H1 (cell line): ENCODE measurements around the gene SMAD7. TPM values are rescaled to one million over a fixed set of nuclear protein-coding genes. Genes with fewer than 3 reads are reported as not detected.

ENCODE experiments used
- CTCF ChIA-PET: fragments of 300-600 bp; sonication (Branson Sonifier 250); formaldehyde crosslinking; loops from one replicate; lab custom pipeline; 2021; ENCODE audit not compliant: partially characterized antibody; lab: Charles Lee
- POLR2A ChIA-PET: fragments of 300-600 bp; sonication (Branson Sonifier 250); formaldehyde crosslinking; loops from one replicate; lab custom pipeline; 2021; ENCODE audit warnings: inconsistent platforms; ENCODE audit not compliant: partially characterized antibody; lab: Charles Lee
- DNase-seq, 2 experiments: peaks; one replicate each; pipeline versions ENCODE4 v3.0.0 to v3.0.0-alpha.2; 2010 to 2022; ENCODE audit warnings: low spot score in 2 of 2, low read depth in 1 of 2, mixed read lengths in 1 of 2
- FAIRE-seq: peaks from 2 replicates; lab custom pipeline; 2011; peaks lifted over from hg19 to GRCh38; lab: Jason Lieb, UNC
- H2AFZ ChIP-seq: 2 replicates; pipeline ENCODE4 v1.8.1; 2012; ENCODE audit warnings: low read length, inconsistent platforms
- H2AK5ac ChIP-seq: 2 replicates; pipeline ENCODE4 v1.6.1; 2013; ENCODE audit warnings: low read depth, low read length
- H2BK120ac ChIP-seq: replicated peaks from 2 replicates; pipeline ENCODE3; 2013; ENCODE audit warnings: low read depth, low read length, inconsistent platforms
- H2BK12ac ChIP-seq: 2 replicates; pipeline ENCODE4 v1.6.1; 2013; ENCODE audit warnings: low read depth, low read length
- H2BK15ac ChIP-seq: 2 replicates; pipeline ENCODE4 v1.6.1; 2013; ENCODE audit warnings: low read length
- H2BK20ac ChIP-seq: 2 replicates; pipeline ENCODE4 v1.6.1; 2013; ENCODE audit warnings: low read length
- H2BK5ac ChIP-seq: 2 replicates; pipeline ENCODE4 v1.6.1; 2013; ENCODE audit warnings: low read depth, low read length
- H3K14ac ChIP-seq: 2 replicates; pipeline ENCODE4 v1.6.1; 2013; ENCODE audit warnings: inconsistent platforms; ENCODE audit not compliant: insufficient read length
- H3K18ac ChIP-seq: 2 replicates; pipeline ENCODE4 v1.6.1; 2013; ENCODE audit warnings: low read length; ENCODE audit errors: extremely low read depth
- H3K23ac ChIP-seq: 2 replicates; pipeline ENCODE4 v1.6.1; 2013; ENCODE audit warnings: inconsistent platforms; ENCODE audit not compliant: insufficient read length
- H3K23me2 ChIP-seq: 2 replicates; pipeline ENCODE4 v1.6.1; 2013; ENCODE audit warnings: low read depth, low read length
- H3K27ac ChIP-seq: 2 replicates; pipeline ENCODE4 v1.6.1; 2011; ENCODE audit warnings: low read depth, low read length, inconsistent platforms
- H3K27me3 ChIP-seq, 4 experiments: replicated peaks in 1 of 4; 1 replicate in 1 of 4; 2 replicates in 3 of 4; pipeline versions ENCODE4 v1.6.1 to v1.8.1; 2011 to 2013; ENCODE audit warnings: low read length in 3 of 4, mild to moderate bottlenecking in 3 of 4, inconsistent platforms in 2 of 4, mixed read lengths in 2 of 4, moderate library complexity in 1 of 4; ENCODE audit not compliant: control insufficient read depth in 3 of 4, insufficient read depth in 3 of 4; ENCODE audit errors: extremely low read depth in 1 of 4
- H3K36me3 ChIP-seq, 4 experiments: 2 replicates each; pipeline versions ENCODE4 v1.6.1 to v1.8.1; 2011 to 2013; ENCODE audit warnings: mild to moderate bottlenecking in 4 of 4, low read length in 3 of 4, moderate library complexity in 2 of 4, control low read depth in 1 of 4, inconsistent platforms in 1 of 4; ENCODE audit not compliant: insufficient read depth in 4 of 4, control insufficient read depth in 2 of 4
- H3K4ac ChIP-seq: replicated peaks from 2 replicates; pipeline ENCODE3; 2013; ENCODE audit warnings: low read length, low read depth, mixed read lengths, inconsistent platforms; ENCODE audit not compliant: insufficient read length
- H3K4me1 ChIP-seq, 4 experiments: replicated peaks in 1 of 4; 1 replicate in 1 of 4; 2 replicates in 3 of 4; pipeline versions ENCODE4 v1.6.1 to v1.8.1; 2011 to 2013; ENCODE audit warnings: low read length in 3 of 4, inconsistent platforms in 2 of 4, mixed read lengths in 1 of 4; ENCODE audit not compliant: insufficient read depth in 4 of 4, control insufficient read depth in 3 of 4
- H3K4me2 ChIP-seq, 2 experiments: 2 replicates each; pipeline versions ENCODE4 v1.6.1 to v1.8.1; 2011 to 2013; ENCODE audit warnings: low read depth in 2 of 2, low read length in 2 of 2, control low read depth in 1 of 2, inconsistent platforms in 1 of 2, mild to moderate bottlenecking in 1 of 2; ENCODE audit not compliant: insufficient read depth in 1 of 2
- H3K4me3 ChIP-seq, 4 experiments: fragments of 200-600, 300-600 bp in 1 of 4; sonication (generic), shearing (Covaris generic), sonication (Bioruptor Twin) in 1 of 4; 2 replicates each; pipeline versions ENCODE4 v1.5.1 to v1.8.1; 2011 to 2016; ENCODE audit warnings: low read length in 4 of 4, low read depth in 3 of 4, control low read depth in 2 of 4, inconsistent platforms in 2 of 4, mild to moderate bottlenecking in 2 of 4, mixed read lengths in 1 of 4, moderate library complexity in 1 of 4; ENCODE audit not compliant: insufficient read depth in 2 of 4; ENCODE audit errors: extremely low read depth in 1 of 4
- H3K56ac ChIP-seq: replicated peaks from 2 replicates; pipeline ENCODE3; 2013; ENCODE audit warnings: low read depth, mild to moderate bottlenecking, mixed read lengths, low read length, inconsistent platforms; ENCODE audit not compliant: insufficient read length
- H3K79me1 ChIP-seq: 2 replicates; pipeline ENCODE4 v1.6.1; 2013; ENCODE audit warnings: low read depth, low read length, control low read depth
- H3K79me2 ChIP-seq, 2 experiments: 2 replicates each; pipeline versions ENCODE4 v1.6.1 to v1.8.1; 2012 to 2013; ENCODE audit warnings: low read length in 2 of 2, mild to moderate bottlenecking in 2 of 2, inconsistent platforms in 1 of 2; ENCODE audit not compliant: insufficient read depth in 2 of 2, control insufficient read depth in 1 of 2
- H3K9ac ChIP-seq, 4 experiments: replicated peaks in 1 of 4; 1 replicate in 1 of 4; 2 replicates in 3 of 4; pipeline versions ENCODE4 v1.6.1 to v1.8.1; 2011 to 2013; ENCODE audit warnings: low read depth in 3 of 4, low read length in 3 of 4, control low read depth in 2 of 4, mild to moderate bottlenecking in 2 of 4, moderate library complexity in 2 of 4, inconsistent platforms in 1 of 4; ENCODE audit errors: extremely low read depth in 1 of 4
- H3K9me3 ChIP-seq, 2 experiments: 2 replicates each; pipeline versions ENCODE4 v1.6.1 to v1.8.1; 2012 to 2013; ENCODE audit warnings: mild to moderate bottlenecking in 2 of 2, moderate library complexity in 2 of 2, control low read depth in 1 of 2, inconsistent platforms in 1 of 2, low read depth in 1 of 2, low read length in 1 of 2, mixed read lengths in 1 of 2; ENCODE audit not compliant: insufficient read depth in 2 of 2
- H4K20me1 ChIP-seq, 2 experiments: replicated peaks in 1 of 2; 2 replicates each; pipeline versions ENCODE3 to v1.8.1; 2011 to 2013; ENCODE audit warnings: inconsistent platforms in 2 of 2, low read length in 2 of 2, mild to moderate bottlenecking in 1 of 2; ENCODE audit not compliant: insufficient read depth in 2 of 2, control insufficient read depth in 1 of 2
- H4K5ac ChIP-seq: 2 replicates; pipeline ENCODE4 v1.6.1; 2013; ENCODE audit warnings: low read length, low read depth, mixed read lengths, inconsistent platforms; ENCODE audit not compliant: insufficient read length
- H4K8ac ChIP-seq: 2 replicates; pipeline ENCODE4 v1.8.0; 2013; ENCODE audit warnings: mild to moderate bottlenecking, moderate library complexity, low read length, inconsistent platforms; ENCODE audit not compliant: insufficient read depth; ENCODE audit errors: extremely low read depth
- H4K91ac ChIP-seq: replicated peaks from 2 replicates; pipeline ENCODE3; 2013; ENCODE audit warnings: low read length, mixed read lengths, inconsistent platforms; ENCODE audit not compliant: insufficient read length
- BACH1 ChIP-seq: IDR thresholded peaks from 2 replicates; pipeline ENCODE4 v1.6.1; 2012; ENCODE audit warnings: low read length, improper control_type of control experiment
- BRCA1 ChIP-seq: IDR thresholded peaks from 2 replicates; pipeline ENCODE4 v1.6.1; 2012; ENCODE audit warnings: low read depth, low read length, improper control_type of control experiment
- CHD2 ChIP-seq: IDR thresholded peaks from 2 replicates; pipeline ENCODE4 v1.6.1; 2012; ENCODE audit warnings: low read length, improper control_type of control experiment
- HDAC2 ChIP-seq, 2 experiments: fragments of 300-600 bp in 1 of 2; sonication (generic) in 1 of 2; IDR thresholded peaks; 2 replicates each; pipeline ENCODE4 v1.6.1; 2011 to 2012; ENCODE audit warnings: low read depth in 2 of 2, low read length in 2 of 2, mild to moderate bottlenecking in 2 of 2, moderate library complexity in 2 of 2, borderline replicate concordance in 1 of 2, inconsistent platforms in 1 of 2
- PHF8 ChIP-seq: fragments of 200-600 bp; sonication (generic); conservative IDR thresholded peaks from 2 replicates; pipeline ENCODE4 v1.7.1; 2012; ENCODE audit warnings: low read depth, mild to moderate bottlenecking, inconsistent platforms, low read length, moderate library complexity
- POLR2A ChIP-seq, 2 experiments: IDR thresholded peaks; 1 replicate in 1 of 2; 2 replicates in 1 of 2; pipeline ENCODE4 v1.6.1; 2011; ENCODE audit warnings: low read depth in 2 of 2, low read length in 2 of 2, mild to moderate bottlenecking in 2 of 2; ENCODE audit errors: control extremely low read depth in 1 of 2
- POLR2AphosphoS5 ChIP-seq: IDR thresholded peaks from 2 replicates; pipeline ENCODE4 v1.6.1; 2011; ENCODE audit warnings: low read depth, low read length
- POU5F1 ChIP-seq: IDR thresholded peaks from 2 replicates; pipeline ENCODE4 v1.6.1; 2011; ENCODE audit warnings: low read depth, mild to moderate bottlenecking, low read length, moderate library complexity
- RBBP5 ChIP-seq: IDR thresholded peaks from 2 replicates; pipeline ENCODE4 v1.7.1; 2012; ENCODE audit warnings: low read depth, mild to moderate bottlenecking, inconsistent platforms, low read length, moderate library complexity, borderline replicate concordance
- RFX5 ChIP-seq: IDR thresholded peaks from 2 replicates; pipeline ENCODE4 v1.6.1; 2011; ENCODE audit warnings: low read depth, low read length, improper control_type of control experiment, borderline replicate concordance
- SP1 ChIP-seq: IDR thresholded peaks from 2 replicates; pipeline ENCODE4 v1.6.1; 2011; ENCODE audit warnings: low read depth, low read length
- SP4 ChIP-seq: IDR thresholded peaks from 2 replicates; pipeline ENCODE4 v1.6.1; 2012; ENCODE audit warnings: low read length, inconsistent platforms
- WGBS, 2 experiments: shearing (Covaris generic) in 1 of 2; methylation state at CpG; one replicate each; pipeline versions ENCODE4 v1.1.6 to v1.1.7; 2013 to 2015; ENCODE audit warnings: low lambda C conversion rate in 2 of 2, mixed read lengths in 2 of 2, inconsistent platforms in 1 of 2, low coverage in 1 of 2, missing lambda C conversion rate in 1 of 2; ENCODE audit not compliant: insufficient replicate concordance in 2 of 2, insufficient coverage in 1 of 2, insufficient read length in 1 of 2; ENCODE audit errors: extremely low coverage in 1 of 2, missing lambda C conversion rate in 1 of 2; 5-methylcytosine and 5-hydroxymethylcytosine counted together
- polyA plus RNA-seq, 7 experiments: library from polyadenylated mRNA; depleted of rRNA in 3 of 7; stranded (reverse) in 5 of 7; unstranded in 2 of 7; fragments of >200 nt in 5 of 7; fragments of 200-250 nt in 2 of 7; gene quantifications; 1 replicate in 5 of 7; 2 replicates in 1 of 7; 4 replicates in 1 of 7; pipeline versions ENCODE4 v1.2.1 to v1.2.3, GENCODE V29; 2011 to 2013; ENCODE audit warnings: missing spikeins in 2 of 7, mixed read lengths in 2 of 7
- total RNA-seq: library from RNA; stranded (reverse); fragmentation: NEBNext Ultra II Directional; extraction: Animal tissue kit (Norgen Biotek cat#: 25700); gene quantifications from 2 replicates; pipeline ENCODE4 v1.2.1, GENCODE V29; 2021
- TF ChIP-seq, protein P1 (sequence below): IDR thresholded peaks from 2 replicates; pipeline ENCODE4 v1.6.1; 2011; ENCODE audit warnings: low read length, improper control_type of control experiment

SMAD7 gene
- total and polyA plus RNA-seq, 2 of the 8 experiments (the other 6 are each of a cell fraction or from before 2014, with no cell fraction given), result 6.5 to 15.5 TPM

DNA sequence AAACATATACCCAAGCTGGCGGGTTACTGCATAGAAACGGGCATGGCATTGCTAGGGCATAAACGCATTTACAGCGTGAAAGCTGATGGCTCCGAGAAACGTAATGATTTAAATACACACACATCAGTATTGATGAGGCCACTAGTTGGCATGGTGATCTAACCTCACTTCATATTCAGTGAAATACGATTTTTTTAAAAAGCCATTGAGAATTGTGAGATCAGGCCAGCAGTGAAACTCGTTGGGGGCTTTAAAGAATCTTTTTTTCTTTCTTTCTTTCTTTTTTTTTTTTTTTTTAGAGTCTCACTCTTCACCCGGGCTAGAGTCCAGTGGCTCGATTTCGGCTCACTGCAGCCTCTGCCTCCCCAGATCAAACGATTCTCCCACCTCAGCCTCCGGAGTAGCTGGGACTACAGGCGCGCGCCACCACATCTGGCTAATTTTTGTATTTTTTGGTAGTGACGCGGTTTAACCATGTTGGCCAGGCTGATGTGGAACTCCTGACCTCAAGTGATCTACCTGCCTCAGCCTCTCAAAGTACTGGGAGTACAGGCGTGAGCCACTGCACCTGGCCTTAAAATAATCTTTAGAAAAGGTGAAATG is 2.4 kb upstream of the SMAD7 start:
- H3K27ac ChIP-seq, result no peak overlapping the region
- no peaks in the 10 kb centered on the region for H3K9me3 ChIP-seq
- no peak overlapping the region for H2AFZ ChIP-seq
- no peak overlapping the region for H3K4ac ChIP-seq
- no peak overlapping the region for H3K56ac ChIP-seq
- no peak overlapping the region for H3K23ac ChIP-seq
- no peak overlapping the region for H4K8ac ChIP-seq
- FAIRE-seq (no peak), DNase-seq (no peak)
- H3K79me1 ChIP-seq, result no peaks in the 10 kb centered on the region
- peaks cover 5 to 12% (median 9%) of the 10 kb centered on the region in 4 experiments for H3K4me1 ChIP-seq
- POLR2A ChIA-PET, result interaction anchor here (1.1 to 2.6 kb wide), 16 partner anchors 9 to 68 kb away, joined by 3 to 17 read pairs (median 6); no protein-coding TSS in a partner anchor
- H4K91ac ChIP-seq, result no peak overlapping the region
- H2BK5ac ChIP-seq, result peak overlapping the region; percentile 93; the same call in 1 of the 2 replicates
- no peak overlapping the region for H2BK120ac ChIP-seq
- H4K5ac ChIP-seq, result no peak overlapping the region
- peak overlapping the region; percentile 80 to 81 for H3K4me2 ChIP-seq
- peak overlapping the region; percentile 48 to 71 (median 58) for H3K4me3 ChIP-seq
- peaks cover 17 to 20% of the 10 kb centered on the region in 2 experiments for H3K79me2 ChIP-seq
- no peak overlapping the region for H3K14ac ChIP-seq
- H3K23me2 ChIP-seq, result peaks cover 19% of the 10 kb centered on the region; the same call in 1 of the 2 replicates
- H2BK20ac ChIP-seq, result peak overlapping the region; percentile 68
- 55% methylated on average over 19 of the region's 19 CpGs; no CpG with 5 or more reads in 1 of the 2 experiments for WGBS, 2 experiments
- peak overlapping the region; percentile 48 for H3K18ac ChIP-seq
- H3K36me3 ChIP-seq, result no peaks in the 10 kb centered on the region
- H2BK15ac ChIP-seq, result no peak overlapping the region
- H2AK5ac ChIP-seq, result no peak overlapping the region
- H4K20me1 ChIP-seq, result peaks cover 7 to 8% of the 10 kb centered on the region in 2 experiments
- H3K9ac ChIP-seq, result peak overlapping the region in 2 of 4 experiments; percentile 26 to 56; a peak in 1 of 7 replicates
- peak overlapping the region; percentile 97 for H2BK12ac ChIP-seq
- CTCF ChIA-PET, result interaction anchor here (0.7 to 3.5 kb wide), 9 partner anchors 10 to 577 kb away, joined by 3 to 12 read pairs (median 6); no protein-coding TSS in a partner anchor
- H3K27me3 ChIP-seq, result peaks cover 0 to 33% (median 15%) of the 10 kb centered on the region in 4 experiments; a peak in 5 of 7 replicates
- TF ChIP-seq PHF8 (no peak), POLR2A (IDR thresholded peaks at IDR 0.05; ENCODE audit: control extremely low read depth in 1 of 2, low read depth in 2 of 2, low read length in 2 of 2) (no peak), BRCA1 (no peak), CHD2 (no peak), BACH1 (no peak), HDAC2 (IDR thresholded peaks at IDR 0.05; ENCODE audit: borderline replicate concordance in 1 of 2, low read depth in 2 of 2, low read length in 2 of 2) (no peak), RBBP5 (no peak), SP1 (no peak), POU5F1 (no peak), RFX5 (no peak), SP4 (no peak), POLR2AphosphoS5 (no peak)
- TF ChIP-seq, protein P1, sequence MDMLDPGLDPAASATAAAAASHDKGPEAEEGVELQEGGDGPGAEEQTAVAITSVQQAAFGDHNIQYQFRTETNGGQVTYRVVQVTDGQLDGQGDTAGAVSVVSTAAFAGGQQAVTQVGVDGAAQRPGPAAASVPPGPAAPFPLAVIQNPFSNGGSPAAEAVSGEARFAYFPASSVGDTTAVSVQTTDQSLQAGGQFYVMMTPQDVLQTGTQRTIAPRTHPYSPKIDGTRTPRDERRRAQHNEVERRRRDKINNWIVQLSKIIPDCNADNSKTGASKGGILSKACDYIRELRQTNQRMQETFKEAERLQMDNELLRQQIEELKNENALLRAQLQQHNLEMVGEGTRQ, result no peak
